Keratinocyte (primary cell): ENCODE data around the gene ANKFN1.

Experiments
- EZH2 ChIP-seq: IDR thresholded peaks from one replicate; pipeline ENCODE4 v1.6.1; 2012; ENCODE audit warnings: inconsistent platforms, mild to moderate bottlenecking, low read length, moderate library complexity
- TF ChIP-seq, protein P1 (sequence below), 3 experiments: IDR thresholded peaks in 1 of 3; conservative IDR thresholded peaks in 1 of 3; optimal IDR thresholded peaks in 1 of 3; 2 replicates in 2 of 3; 3 replicates in 1 of 3; pipeline versions ENCODE3 to v1.5.1; 2011; ENCODE audit warnings: low read length in 3 of 3, mild to moderate bottlenecking in 3 of 3, moderate library complexity in 2 of 3, control low read depth in 1 of 3, inconsistent platforms in 1 of 3; ENCODE audit not compliant: insufficient read depth in 2 of 3; ENCODE audit errors: extremely low read depth in 1 of 3

DNA sequence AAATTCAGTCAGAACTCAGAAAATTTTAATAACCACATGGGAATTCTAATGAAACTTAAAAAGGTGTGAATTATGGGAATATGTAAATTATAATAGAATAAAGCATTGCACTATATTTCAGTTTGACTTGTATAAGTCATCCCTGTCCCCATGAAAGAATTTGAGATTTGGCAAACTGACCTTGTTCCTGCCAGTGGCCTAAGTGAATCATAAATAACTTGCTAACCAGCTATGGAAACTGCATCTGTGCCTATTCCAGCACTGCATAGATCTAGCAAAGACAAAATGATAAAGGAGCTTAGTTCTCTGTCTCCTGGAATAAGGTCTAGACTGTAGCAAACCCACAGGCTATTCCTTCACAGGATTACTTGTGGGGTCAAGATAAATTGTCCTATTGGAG is 333.5 kb downstream of the ANKFN1 start:
- TF ChIP-seq EZH2: no peak
- TF ChIP-seq, protein P1, sequence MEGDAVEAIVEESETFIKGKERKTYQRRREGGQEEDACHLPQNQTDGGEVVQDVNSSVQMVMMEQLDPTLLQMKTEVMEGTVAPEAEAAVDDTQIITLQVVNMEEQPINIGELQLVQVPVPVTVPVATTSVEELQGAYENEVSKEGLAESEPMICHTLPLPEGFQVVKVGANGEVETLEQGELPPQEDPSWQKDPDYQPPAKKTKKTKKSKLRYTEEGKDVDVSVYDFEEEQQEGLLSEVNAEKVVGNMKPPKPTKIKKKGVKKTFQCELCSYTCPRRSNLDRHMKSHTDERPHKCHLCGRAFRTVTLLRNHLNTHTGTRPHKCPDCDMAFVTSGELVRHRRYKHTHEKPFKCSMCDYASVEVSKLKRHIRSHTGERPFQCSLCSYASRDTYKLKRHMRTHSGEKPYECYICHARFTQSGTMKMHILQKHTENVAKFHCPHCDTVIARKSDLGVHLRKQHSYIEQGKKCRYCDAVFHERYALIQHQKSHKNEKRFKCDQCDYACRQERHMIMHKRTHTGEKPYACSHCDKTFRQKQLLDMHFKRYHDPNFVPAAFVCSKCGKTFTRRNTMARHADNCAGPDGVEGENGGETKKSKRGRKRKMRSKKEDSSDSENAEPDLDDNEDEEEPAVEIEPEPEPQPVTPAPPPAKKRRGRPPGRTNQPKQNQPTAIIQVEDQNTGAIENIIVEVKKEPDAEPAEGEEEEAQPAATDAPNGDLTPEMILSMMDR (optimal IDR thresholded peaks at IDR 0.05 in 1 of 3, IDR thresholded peaks at IDR 0.05 in 1 of 3, conservative IDR thresholded peaks at IDR 0.05 in 1 of 3; ENCODE audit: extremely low read depth in 1 of 3, insufficient read depth in 2 of 3, low read length in 3 of 3): no peak
